Right lobe of liver (tissue), 4 donors: ENCODE data around the gene CFAP20DC.

Experiments used
- CTCF ChIP-seq, 4 donors: fragments of 200-600 bp in 3 of 4; fragments of 450-650 bp in 1 of 4; IDR thresholded peaks; one replicate each; pipeline versions ENCODE4 v1.5.1 to v1.8.0; 2016 to 2022; ENCODE audit warnings: antibody characterized with exemption in 4 of 4, mild to moderate bottlenecking in 2 of 4
- POLR2A ChIP-seq: fragments of 450-650 bp; IDR thresholded peaks from one replicate; pipeline ENCODE4 v1.6.1; 2017; ENCODE audit warnings: antibody characterized with exemption, mild to moderate bottlenecking
- donor health status: DM: no; HTN: no; CAD: no.
- donor health status: DM: no; HTN: no; CAD: no.
- donor health status: DM: no; HTN: yes; CAD: no.

- TF ChIP-seq CTCF (IDR thresholded peaks at IDR 0.05) (no peak), POLR2A (no peak)
These were observed 103.0 kb downstream of the CFAP20DC start for GRCh38 chr3:58946875-58947274.
